Measurements from ENCODE around the gene RNF223. TPM values are rescaled to one million over a fixed set of nuclear protein-coding genes. Genes with fewer than 3 reads are reported as not detected.

The RNF223 gene
- polyA plus RNA-seq, 4 donors: 0.15 to 0.45 (median 0.18) TPM; not detected in 1

GRCh38 chr1:1049318-1050165, 24.6 kb downstream of the RNF223 start:
- no peak for FAIRE-seq
- Histone ChIP-seq H3K4me3 (ENCODE audit: low read depth in 1 of 3, low read length in 3 of 3) (no peak overlapping the region), H3K27ac (ENCODE audit: low read depth in 1 of 3, low read length in 2 of 3) (no peak overlapping the region), H3K4me1 (ENCODE audit: control insufficient read depth in 3 of 3, insufficient read depth in 2 of 3, low read depth in 1 of 3, low read length in 2 of 3) (no peaks in the 10 kb centered on the region), H3K9me3 (ENCODE audit: control insufficient read depth in 2 of 2, insufficient read depth in 1 of 2, low read depth in 1 of 2, low read length in 1 of 2) (no peaks in the 10 kb centered on the region), H3K27me3 (ENCODE audit: control insufficient read depth in 3 of 3, insufficient read depth in 3 of 3, low read length in 3 of 3) (no peaks in the 10 kb centered on the region), H3K36me3 (ENCODE audit: control insufficient read depth in 3 of 3, insufficient read depth in 2 of 3, low read depth in 1 of 3, low read length in 3 of 3) (peaks cover 4 to 92% (median 8%) of the 10 kb centered on the region in 3 donors)
- WGBS, 3 donors: 79 to 92% (median 88%) methylated on average over 36 to 57 of the region's 57 CpGs
- no peak for DNase-seq

GRCh38 chr1:1048765-1049164, 25.3 kb downstream of the RNF223 start:
- no peak overlapping the region for H3K27ac ChIP-seq (ENCODE audit: low read depth in 1 of 3, low read length in 2 of 3)
- peaks cover 4 to 92% (median 11%) of the 10 kb centered on the region in 3 donors for H3K36me3 ChIP-seq (ENCODE audit: control insufficient read depth in 3 of 3, insufficient read depth in 2 of 3, low read depth in 1 of 3, low read length in 3 of 3)
- no peak overlapping the region for H3K4me3 ChIP-seq (ENCODE audit: low read depth in 1 of 3, low read length in 3 of 3)
- H3K27me3 ChIP-seq (ENCODE audit: control insufficient read depth in 3 of 3, insufficient read depth in 3 of 3, low read length in 3 of 3): no peaks in the 10 kb centered on the region
- no peaks in the 10 kb centered on the region for H3K9me3 ChIP-seq (ENCODE audit: control insufficient read depth in 2 of 2, insufficient read depth in 1 of 2, low read depth in 1 of 2, low read length in 1 of 2)
- H3K4me1 ChIP-seq (ENCODE audit: control insufficient read depth in 3 of 3, insufficient read depth in 2 of 3, low read depth in 1 of 3, low read length in 2 of 3): no peaks in the 10 kb centered on the region
- 62 to 85% (median 63%) methylated on average over 19 to 26 of the region's 28 CpGs for WGBS, 3 donors
- FAIRE-seq: no peak
- DNase-seq: no peak

- peaks cover 4 to 92% (median 11%) of the 10 kb centered on the region in 3 donors for H3K36me3 ChIP-seq (ENCODE audit: control insufficient read depth in 3 of 3, insufficient read depth in 2 of 3, low read depth in 1 of 3, low read length in 3 of 3)
These were observed 26.1 kb downstream of the RNF223 start for GRCh38 chr1:1047963-1048362.

GRCh38 chr1:1047407-1047806, 26.7 kb downstream of the RNF223 start:
- Histone ChIP-seq H3K4me1 (ENCODE audit: control insufficient read depth in 3 of 3, insufficient read depth in 2 of 3, low read depth in 1 of 3, low read length in 2 of 3) (no peaks in the 10 kb centered on the region), H3K27me3 (ENCODE audit: control insufficient read depth in 3 of 3, insufficient read depth in 3 of 3, low read length in 3 of 3) (no peaks in the 10 kb centered on the region), H3K9me3 (ENCODE audit: control insufficient read depth in 2 of 2, insufficient read depth in 1 of 2, low read depth in 1 of 2, low read length in 1 of 2) (no peaks in the 10 kb centered on the region), H3K27ac (ENCODE audit: low read depth in 1 of 3, low read length in 2 of 3) (no peak overlapping the region), H3K4me3 (ENCODE audit: low read depth in 1 of 3, low read length in 3 of 3) (no peak overlapping the region), H3K36me3 (ENCODE audit: control insufficient read depth in 3 of 3, insufficient read depth in 2 of 3, low read depth in 1 of 3, low read length in 3 of 3) (peaks cover 4 to 92% (median 11%) of the 10 kb centered on the region in 3 donors)
- DNase-seq: no peak
- 87 to 94% (median 87%) methylated on average over 19 of the region's 19 CpGs for WGBS, 3 donors
- FAIRE-seq: no peak

More at GRCh38 chr1:1047963-1048362, 26.1 kb downstream of the RNF223 start:
- FAIRE-seq (no peak), DNase-seq (no peak)
- no peaks in the 10 kb centered on the region for H3K27me3 ChIP-seq (ENCODE audit: control insufficient read depth in 3 of 3, insufficient read depth in 3 of 3, low read length in 3 of 3)
- no peaks in the 10 kb centered on the region for H3K9me3 ChIP-seq (ENCODE audit: control insufficient read depth in 2 of 2, insufficient read depth in 1 of 2, low read depth in 1 of 2, low read length in 1 of 2)
- 88 to 93% (median 92%) methylated on average over 20 to 25 of the region's 25 CpGs for WGBS, 3 donors
- no peak overlapping the region for H3K4me3 ChIP-seq (ENCODE audit: low read depth in 1 of 3, low read length in 3 of 3)
- H3K4me1 ChIP-seq (ENCODE audit: control insufficient read depth in 3 of 3, insufficient read depth in 2 of 3, low read depth in 1 of 3, low read length in 2 of 3): no peaks in the 10 kb centered on the region
- H3K27ac ChIP-seq (ENCODE audit: low read depth in 1 of 3, low read length in 2 of 3): no peak overlapping the region

- no peak overlapping the region for H3K27ac ChIP-seq (ENCODE audit: low read depth in 1 of 3, low read length in 2 of 3)
- H3K36me3 ChIP-seq (ENCODE audit: control insufficient read depth in 3 of 3, insufficient read depth in 2 of 3, low read depth in 1 of 3, low read length in 3 of 3): peaks cover 4 to 92% (median 11%) of the 10 kb centered on the region in 3 donors
- 95 to 97% (median 95%) methylated on average over 23 to 26 of the region's 26 CpGs for WGBS, 3 donors
These were observed 27.3 kb downstream of the RNF223 start for GRCh38 chr1:1046767-1047166.

GRCh38 chr1:1046243-1046642, 27.9 kb downstream of the RNF223 start:
- FAIRE-seq (no peak), DNase-seq (no peak)
- Histone ChIP-seq H3K27ac (ENCODE audit: low read depth in 1 of 3, low read length in 2 of 3) (no peak overlapping the region), H3K4me1 (ENCODE audit: control insufficient read depth in 3 of 3, insufficient read depth in 2 of 3, low read depth in 1 of 3, low read length in 2 of 3) (no peaks in the 10 kb centered on the region), H3K36me3 (ENCODE audit: control insufficient read depth in 3 of 3, insufficient read depth in 2 of 3, low read depth in 1 of 3, low read length in 3 of 3) (peaks cover 0 to 92% (median 8%) of the 10 kb centered on the region in 3 donors), H3K9me3 (ENCODE audit: control insufficient read depth in 2 of 2, insufficient read depth in 1 of 2, low read depth in 1 of 2, low read length in 1 of 2) (no peaks in the 10 kb centered on the region), H3K4me3 (ENCODE audit: low read depth in 1 of 3, low read length in 3 of 3) (no peak overlapping the region), H3K27me3 (ENCODE audit: control insufficient read depth in 3 of 3, insufficient read depth in 3 of 3, low read length in 3 of 3) (no peaks in the 10 kb centered on the region)
- WGBS, 3 donors: 95 to 99% (median 95%) methylated on average over 19 to 20 of the region's 20 CpGs

More at GRCh38 chr1:1046767-1047166, 27.3 kb downstream of the RNF223 start:
- no peak overlapping the region for H3K4me3 ChIP-seq (ENCODE audit: low read depth in 1 of 3, low read length in 3 of 3)
- no peaks in the 10 kb centered on the region for H3K9me3 ChIP-seq (ENCODE audit: control insufficient read depth in 2 of 2, insufficient read depth in 1 of 2, low read depth in 1 of 2, low read length in 1 of 2)
- H3K4me1 ChIP-seq (ENCODE audit: control insufficient read depth in 3 of 3, insufficient read depth in 2 of 3, low read depth in 1 of 3, low read length in 2 of 3): no peaks in the 10 kb centered on the region
- no peak for DNase-seq
- no peaks in the 10 kb centered on the region for H3K27me3 ChIP-seq (ENCODE audit: control insufficient read depth in 3 of 3, insufficient read depth in 3 of 3, low read length in 3 of 3)
- FAIRE-seq: no peak

GRCh38 chr1:1045129-1045528, 29.0 kb downstream of the RNF223 start:
- no peak for FAIRE-seq

GRCh38 chr1:1044455-1045078, 29.5 kb downstream of the RNF223 start:
- FAIRE-seq (no peak), DNase-seq (no peak)
- Histone ChIP-seq H3K9me3 (ENCODE audit: control insufficient read depth in 2 of 2, insufficient read depth in 1 of 2, low read depth in 1 of 2, low read length in 1 of 2) (no peaks in the 10 kb centered on the region), H3K27ac (ENCODE audit: low read depth in 1 of 3, low read length in 2 of 3) (no peak overlapping the region), H3K4me1 (ENCODE audit: control insufficient read depth in 3 of 3, insufficient read depth in 2 of 3, low read depth in 1 of 3, low read length in 2 of 3) (peaks cover 0 to 9% (median 6%) of the 10 kb centered on the region in 3 donors), H3K36me3 (ENCODE audit: control insufficient read depth in 3 of 3, insufficient read depth in 2 of 3, low read depth in 1 of 3, low read length in 3 of 3) (peaks cover 0 to 78% (median 8%) of the 10 kb centered on the region in 3 donors), H3K27me3 (ENCODE audit: control insufficient read depth in 3 of 3, insufficient read depth in 3 of 3, low read length in 3 of 3) (peaks cover 0 to 6% (median 0%) of the 10 kb centered on the region in 3 donors), H3K4me3 (ENCODE audit: low read depth in 1 of 3, low read length in 3 of 3) (no peak overlapping the region)
- 88 to 92% (median 92%) methylated on average over 32 to 34 of the region's 34 CpGs for WGBS, 3 donors

More at GRCh38 chr1:1045129-1045528, 29.0 kb downstream of the RNF223 start:
- Histone ChIP-seq H3K4me1 (ENCODE audit: control insufficient read depth in 3 of 3, insufficient read depth in 2 of 3, low read depth in 1 of 3, low read length in 2 of 3) (peaks cover 0 to 4% (median 3%) of the 10 kb centered on the region in 3 donors), H3K27ac (ENCODE audit: low read depth in 1 of 3, low read length in 2 of 3) (no peak overlapping the region), H3K4me3 (ENCODE audit: low read depth in 1 of 3, low read length in 3 of 3) (no peak overlapping the region), H3K9me3 (ENCODE audit: control insufficient read depth in 2 of 2, insufficient read depth in 1 of 2, low read depth in 1 of 2, low read length in 1 of 2) (no peaks in the 10 kb centered on the region), H3K36me3 (ENCODE audit: control insufficient read depth in 3 of 3, insufficient read depth in 2 of 3, low read depth in 1 of 3, low read length in 3 of 3) (peaks cover 0 to 83% (median 8%) of the 10 kb centered on the region in 3 donors), H3K27me3 (ENCODE audit: control insufficient read depth in 3 of 3, insufficient read depth in 3 of 3, low read length in 3 of 3) (peaks cover 0 to 2% (median 0%) of the 10 kb centered on the region in 3 donors)
- DNase-seq: no peak
- 87 to 92% (median 91%) methylated on average over 21 to 23 of the region's 23 CpGs for WGBS, 3 donors

Measured in small intestine (tissue), 7 donors.